H1 (cell line): Measurements from ENCODE around the gene ADM5. TPM values are rescaled to one million over a fixed set of nuclear protein-coding genes. Genes with fewer than 3 reads are reported as not detected.

Experiments
- ASH2L ChIP-seq: fragments of 200-600, 300-600 bp; sonication (generic); IDR thresholded peaks from one replicate; pipeline ENCODE4 v1.7.1; 2017; ENCODE audit warnings: low read length
- CEBPB ChIP-seq: IDR thresholded peaks from 2 replicates; pipeline ENCODE4 v1.6.1; 2012; ENCODE audit warnings: low read depth, low read length
- CHD1 ChIP-seq: IDR thresholded peaks from 2 replicates; pipeline ENCODE4 v1.6.1; 2012; ENCODE audit warnings: low read depth, low read length, improper control_type of control experiment
- FOSL1 ChIP-seq: IDR thresholded peaks from 2 replicates; pipeline ENCODE4 v1.6.1; 2011; ENCODE audit warnings: mild to moderate bottlenecking, low read depth, low read length, moderate library complexity; ENCODE audit not compliant: insufficient read depth
- GABPA ChIP-seq: IDR thresholded peaks from 2 replicates; pipeline ENCODE4 v1.6.1; 2011; ENCODE audit warnings: mild to moderate bottlenecking, low read length, moderate library complexity, borderline replicate concordance; ENCODE audit not compliant: insufficient read depth
- JUN ChIP-seq: IDR thresholded peaks from 2 replicates; pipeline ENCODE4 v1.6.1; 2011; ENCODE audit warnings: low read depth, mild to moderate bottlenecking, improper control_type of control experiment, low read length
- JUND ChIP-seq: IDR thresholded peaks from 2 replicates; pipeline ENCODE4 v1.6.1; 2011; ENCODE audit warnings: mild to moderate bottlenecking, improper control_type of control experiment, low read length
- KDM5A ChIP-seq: fragments of 200-600 bp; IDR thresholded peaks from 2 replicates; pipeline ENCODE4 v1.7.1; 2012; ENCODE audit warnings: mild to moderate bottlenecking, low read length, inconsistent platforms, mixed read lengths
- NANOG ChIP-seq: IDR thresholded peaks from 2 replicates; pipeline ENCODE4 v1.6.1; 2011; ENCODE audit warnings: low read length, low read depth, mild to moderate bottlenecking, inconsistent platforms; ENCODE audit not compliant: insufficient read depth, poor library complexity, severe bottlenecking
- NRF1 ChIP-seq: IDR thresholded peaks from 2 replicates; pipeline ENCODE4 v1.6.1; 2011; ENCODE audit warnings: mild to moderate bottlenecking, low read depth, low read length, improper control_type of control experiment
- SIN3A ChIP-seq, 2 experiments: IDR thresholded peaks in 1 of 2; conservative IDR thresholded peaks in 1 of 2; 2 replicates each; pipeline ENCODE4 v1.6.1; 2011 to 2012; ENCODE audit warnings: low read length in 2 of 2, improper control_type of control experiment in 1 of 2, low read depth in 1 of 2, mild to moderate bottlenecking in 1 of 2
- SP1 ChIP-seq: IDR thresholded peaks from 2 replicates; pipeline ENCODE4 v1.6.1; 2011; ENCODE audit warnings: low read depth, low read length
- SUZ12 ChIP-seq: fragments of 200-600 bp; sonication (generic); IDR thresholded peaks from 2 replicates; pipeline ENCODE4 v1.6.1; 2012; ENCODE audit warnings: mild to moderate bottlenecking, inconsistent platforms, low read length, moderate library complexity, mixed read lengths
- TEAD4 ChIP-seq: IDR thresholded peaks from 2 replicates; pipeline ENCODE4 v1.6.1; 2012; ENCODE audit warnings: low read depth, low read length, inconsistent platforms, mixed read lengths
- polyA plus RNA-seq, 7 experiments: library from polyadenylated mRNA; depleted of rRNA in 3 of 7; stranded (reverse) in 5 of 7; unstranded in 2 of 7; fragments of >200 nt in 5 of 7; fragments of 200-250 nt in 2 of 7; gene quantifications; 1 replicate in 5 of 7; 2 replicates in 1 of 7; 4 replicates in 1 of 7; pipeline versions ENCODE4 v1.2.1 to v1.2.3, GENCODE V29; 2011 to 2013; ENCODE audit warnings: missing spikeins in 2 of 7, mixed read lengths in 2 of 7
- total RNA-seq: library from RNA; stranded (reverse); fragmentation: NEBNext Ultra II Directional; extraction: Animal tissue kit (Norgen Biotek cat#: 25700); gene quantifications from 2 replicates; pipeline ENCODE4 v1.2.1, GENCODE V29; 2021
- TF ChIP-seq, protein P1 (sequence below): IDR thresholded peaks from 2 replicates; pipeline ENCODE4 v1.6.1; 2011; ENCODE audit warnings: low read length, improper control_type of control experiment
- TF ChIP-seq, protein P2 (sequence below): IDR thresholded peaks from 2 replicates; pipeline ENCODE4 v1.6.1; 2012; ENCODE audit warnings: inconsistent platforms

The ADM5 gene
- total and polyA plus RNA-seq, 2 of the 8 experiments (the other 6 are each of a cell fraction or from before 2014, with no cell fraction given): 2.5 to 2.6 TPM

DNA sequence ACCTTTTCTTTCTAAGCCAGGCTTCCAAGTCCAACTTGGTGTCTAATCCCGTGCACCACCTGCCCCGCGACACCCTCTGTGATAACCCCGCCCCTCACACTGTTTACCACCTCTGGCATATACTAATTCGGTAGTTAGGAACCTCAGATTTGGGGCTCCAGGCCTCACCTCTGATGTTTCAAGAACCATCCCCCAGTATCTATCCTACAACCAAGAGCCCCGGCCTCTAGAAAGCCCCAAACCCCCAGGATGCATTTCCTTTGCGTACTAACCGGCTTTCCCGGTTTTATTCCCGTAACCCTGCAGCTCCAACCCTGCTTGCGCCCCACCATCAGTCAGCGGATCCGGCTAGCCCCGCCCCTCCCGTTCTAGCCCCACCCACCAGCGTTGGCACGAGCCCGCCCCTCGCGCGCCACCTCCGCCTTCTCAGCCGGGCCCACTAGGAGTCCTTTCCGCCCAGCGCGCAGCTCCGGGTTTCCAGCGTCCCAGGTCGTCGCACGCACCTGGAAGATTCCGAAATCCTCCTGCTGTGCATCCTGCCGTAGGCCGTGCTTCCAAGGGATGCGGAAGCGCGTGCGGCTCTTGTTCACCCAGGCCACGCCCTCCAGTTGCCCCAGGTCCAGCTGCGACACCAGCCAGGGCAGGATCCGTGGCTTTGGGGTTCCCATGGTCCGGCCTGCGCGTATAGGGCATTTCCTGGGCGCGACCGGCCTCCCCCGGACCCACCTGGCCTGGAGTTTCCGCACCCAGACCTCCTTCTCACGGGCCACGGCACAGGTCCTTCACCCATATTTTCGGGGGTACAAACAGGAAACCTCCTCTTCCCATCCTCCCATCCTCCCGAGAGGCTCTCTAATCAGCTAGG lies 25.0 kb upstream of the ADM5 start (continued):
- TF ChIP-seq, protein P1, sequence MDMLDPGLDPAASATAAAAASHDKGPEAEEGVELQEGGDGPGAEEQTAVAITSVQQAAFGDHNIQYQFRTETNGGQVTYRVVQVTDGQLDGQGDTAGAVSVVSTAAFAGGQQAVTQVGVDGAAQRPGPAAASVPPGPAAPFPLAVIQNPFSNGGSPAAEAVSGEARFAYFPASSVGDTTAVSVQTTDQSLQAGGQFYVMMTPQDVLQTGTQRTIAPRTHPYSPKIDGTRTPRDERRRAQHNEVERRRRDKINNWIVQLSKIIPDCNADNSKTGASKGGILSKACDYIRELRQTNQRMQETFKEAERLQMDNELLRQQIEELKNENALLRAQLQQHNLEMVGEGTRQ: no peak
- TF ChIP-seq SUZ12: no peak
- TF ChIP-seq SIN3A (conservative IDR thresholded peaks at IDR 0.05 in 1 of 2, IDR thresholded peaks at IDR 0.05 in 1 of 2; ENCODE audit: low read depth in 1 of 2, low read length in 2 of 2): no peak; a peak in 1 of 4 replicates
- peak; percentile 36 for TF ChIP-seq ASH2L
- TF ChIP-seq KDM5A: no peak; the same call in 1 of the 2 replicates
- TF ChIP-seq CHD1: no peak
- TF ChIP-seq TEAD4: no peak
- TF ChIP-seq JUND: no peak
- no peak for TF ChIP-seq NANOG
- no peak for TF ChIP-seq CEBPB
- TF ChIP-seq, protein P2, sequence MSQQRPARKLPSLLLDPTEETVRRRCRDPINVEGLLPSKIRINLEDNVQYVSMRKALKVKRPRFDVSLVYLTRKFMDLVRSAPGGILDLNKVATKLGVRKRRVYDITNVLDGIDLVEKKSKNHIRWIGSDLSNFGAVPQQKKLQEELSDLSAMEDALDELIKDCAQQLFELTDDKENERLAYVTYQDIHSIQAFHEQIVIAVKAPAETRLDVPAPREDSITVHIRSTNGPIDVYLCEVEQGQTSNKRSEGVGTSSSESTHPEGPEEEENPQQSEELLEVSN: 0 out of 2 replicates have a peak, but pooled peaks have one; percentile 6
- no peak for TF ChIP-seq GABPA
- no peak for TF ChIP-seq JUN
- no peak for TF ChIP-seq FOSL1
- no peak for TF ChIP-seq NRF1
- peak; percentile 46; the same call in 1 of the 2 replicates for TF ChIP-seq SP1
- TF ChIP-seq, all 59 proteins: peak for 10
